Endothelial cell of umbilical vein (primary cell): ENCODE measurements around the gene AP4B1. TPM values are rescaled to one million over a fixed set of nuclear protein-coding genes. Genes with fewer than 3 reads are reported as not detected.

Experiments used
- BruUV-seq: library from RNA; stranded (reverse); fragments of 400-500 nt; replicated peaks from 2 replicates; lab custom pipeline; 2021; lab: Mats Ljungman, UMichigan
- CTCF ChIA-PET: fragments of 300-600, 350-600 bp; sonication (Branson Sonifier 250); formaldehyde crosslinking; loops from one replicate; lab custom pipeline; 2021; ENCODE audit warnings: antibody characterized with exemption, inconsistent platforms; lab: Charles Lee
- POLR2A ChIA-PET: fragments of 300-600, 350-600 bp; sonication (Branson Sonifier 250); formaldehyde crosslinking; loops from one replicate; lab custom pipeline; 2021; ENCODE audit warnings: antibody characterized with exemption, inconsistent platforms; lab: Charles Lee
- DNase-seq: peaks from one replicate; pipeline ENCODE4 v3.0.0-alpha.2; 2011; ENCODE audit warnings: low read depth, low spot score
- FAIRE-seq: peaks from 2 replicates; lab custom pipeline; 2011; peaks lifted over from hg19 to GRCh38; lab: Jason Lieb, UNC
- H2AFZ ChIP-seq: 2 replicates; pipeline ENCODE4 v1.6.0; 2012; ENCODE audit warnings: low read depth, low read length, control low read depth, inconsistent platforms
- H3K27ac ChIP-seq: 2 replicates; pipeline ENCODE4 v1.5.1; 2011; ENCODE audit warnings: low read depth, mild to moderate bottlenecking, control low read depth, low read length, moderate library complexity; ENCODE audit not compliant: insufficient read depth
- H3K27me3 ChIP-seq, 2 experiments: 2 replicates each; pipeline versions ENCODE4 v1.6.0 to v1.6.1; 2011; ENCODE audit warnings: low read length in 2 of 2, mixed read lengths in 1 of 2; ENCODE audit not compliant: control insufficient read depth in 2 of 2, insufficient read depth in 2 of 2
- H3K36me3 ChIP-seq, 2 experiments: 2 replicates in 1 of 2; 3 replicates in 1 of 2; pipeline ENCODE4 v1.5.1; 2011; ENCODE audit warnings: low read length in 2 of 2, mild to moderate bottlenecking in 1 of 2, moderate library complexity in 1 of 2; ENCODE audit not compliant: control insufficient read depth in 2 of 2, insufficient read depth in 2 of 2; ENCODE audit errors: extremely low read depth in 1 of 2
- H3K4me1 ChIP-seq: 3 replicates; pipeline ENCODE4 v1.5.1; 2011; ENCODE audit warnings: mild to moderate bottlenecking, low read length; ENCODE audit not compliant: control insufficient read depth, insufficient read depth; ENCODE audit errors: extremely low read depth
- H3K4me2 ChIP-seq: 2 replicates; pipeline ENCODE4 v1.6.1; 2011; ENCODE audit warnings: low read length, control low read depth, mixed read lengths; ENCODE audit not compliant: insufficient read depth
- H3K4me3 ChIP-seq, 3 experiments: fragments of 200-600 bp in 1 of 3; sonication (generic), shearing (Covaris generic) in 1 of 3; replicated peaks in 1 of 3; 2 replicates each; pipeline ENCODE4 v1.5.1; 2011 to 2016; ENCODE audit warnings: control low read depth in 3 of 3, low read length in 3 of 3, mild to moderate bottlenecking in 2 of 3, inconsistent platforms in 1 of 3, low read depth in 1 of 3, moderate library complexity in 1 of 3; ENCODE audit not compliant: insufficient read depth in 1 of 3
- H3K79me2 ChIP-seq: 2 replicates; pipeline ENCODE4 v1.6.0; 2012; ENCODE audit warnings: low read length, inconsistent platforms; ENCODE audit not compliant: control insufficient read depth, insufficient read depth
- H3K9ac ChIP-seq: replicated peaks from 2 replicates; pipeline ENCODE3; 2011; ENCODE audit warnings: low read length, control low read depth; ENCODE audit not compliant: insufficient read depth; ENCODE audit errors: extremely low read depth
- H3K9me1 ChIP-seq: replicated peaks from 3 replicates; pipeline ENCODE4 v1.6.0; 2011; ENCODE audit warnings: mild to moderate bottlenecking, low read length; ENCODE audit not compliant: control insufficient read depth, insufficient read depth; ENCODE audit errors: extremely low read depth
- H3K9me3 ChIP-seq: replicated peaks from 2 replicates; pipeline ENCODE4 v1.5.1; 2012; ENCODE audit warnings: low read length, inconsistent platforms; ENCODE audit not compliant: control insufficient read depth, insufficient read depth
- H4K20me1 ChIP-seq: replicated peaks from 2 replicates; pipeline ENCODE3; 2011; ENCODE audit warnings: mild to moderate bottlenecking, low read length; ENCODE audit not compliant: control insufficient read depth, insufficient read depth; ENCODE audit errors: extremely low read depth
- EZH2 ChIP-seq: IDR thresholded peaks from 2 replicates; pipeline ENCODE4 v1.6.1; 2012; ENCODE audit warnings: borderline replicate concordance, low read depth, mild to moderate bottlenecking, moderate library complexity, low read length, inconsistent platforms; ENCODE audit not compliant: severe bottlenecking
- FOS ChIP-seq: IDR thresholded peaks from 2 replicates; pipeline ENCODE4 v1.6.1; 2011; ENCODE audit warnings: mild to moderate bottlenecking, low read length, moderate library complexity, borderline replicate concordance; ENCODE audit not compliant: insufficient read depth
- GATA2 ChIP-seq: IDR thresholded peaks from 2 replicates; pipeline ENCODE4 v1.7.0; 2011; ENCODE audit warnings: low read depth, mild to moderate bottlenecking, moderate library complexity, mixed read lengths, low read length; ENCODE audit not compliant: insufficient read length, insufficient read depth
- JUN ChIP-seq: IDR thresholded peaks from 2 replicates; pipeline ENCODE4 v1.6.1; 2011; ENCODE audit warnings: borderline replicate concordance, low read depth; ENCODE audit not compliant: insufficient read length, insufficient read depth
- MYC ChIP-seq: IDR thresholded peaks from one replicate; pipeline ENCODE4 v1.6.1; 2011; ENCODE audit warnings: mild to moderate bottlenecking, low read depth, low read length
- POLR2A ChIP-seq: IDR thresholded peaks from 2 replicates; pipeline ENCODE4 v1.6.1; 2012; ENCODE audit warnings: low read depth, mild to moderate bottlenecking, control low read depth, low read length
- POLR2AphosphoS5 ChIP-seq: IDR thresholded peaks from 2 replicates; pipeline ENCODE4 v1.6.1; 2012; ENCODE audit warnings: low read depth, mild to moderate bottlenecking, control low read depth, low read length, moderate library complexity; ENCODE audit not compliant: insufficient read depth
- dilution Hi-C: fragments of 300-500 bp; cut with MboI; formaldehyde crosslinking; loops from one replicate; pipeline ENCODE4 v1.15.0; 2019; ENCODE audit warnings: low sequenced_read_pairs; ENCODE audit not compliant: extremely low pct_ligation_motif_present
- intact Hi-C: fragments of 100-400 bp; cut with micrococcal nuclease; formaldehyde crosslinking; loops from one replicate; pipeline ENCODE4 v1.10.0; 2022
- polyA plus RNA-seq, 4 experiments: library from polyadenylated mRNA; depleted of rRNA in 3 of 4; stranded (reverse) in 3 of 4; unstranded in 1 of 4; fragments of >200 nt; gene quantifications; 2 replicates each; pipeline versions ENCODE4 v1.2.1 to v1.2.3, GENCODE V29; 2011 to 2012; ENCODE audit warnings: missing spikeins in 1 of 4
- total RNA-seq: library from RNA; stranded (reverse); gene quantifications from 2 replicates; pipeline ENCODE4 v1.2.3, GENCODE V29; 2021
- TF ChIP-seq, protein P1 (sequence below), 2 donors: IDR thresholded peaks; 1 replicate in 1 of 2; 2 replicates in 1 of 2; pipeline ENCODE4 v1.5.1; 2011; ENCODE audit warnings: low read length in 2 of 2, mild to moderate bottlenecking in 2 of 2, moderate library complexity in 2 of 2, control low read depth in 1 of 2, inconsistent platforms in 1 of 2, low read depth in 1 of 2; ENCODE audit not compliant: insufficient read depth in 1 of 2; ENCODE audit errors: extremely low read depth in 1 of 2
- TF ChIP-seq, protein P2 (sequence below): IDR thresholded peaks from 2 replicates; pipeline ENCODE4 v1.6.1; 2011; ENCODE audit not compliant: insufficient read depth, insufficient read length

The AP4B1 gene
- total and polyA plus RNA-seq, 2 donors (not counting 3 experiments of a cell fraction or from before 2014, with no cell fraction given), result 21.9 to 33.0 TPM

GRCh38 chr1:113913887-113914664 lies 9.5 kb upstream of the AP4B1 start:
- peaks cover 2 to 4% of the 10 kb centered on the region in 2 experiments for H3K36me3 ChIP-seq
- DNase-seq (no peak), FAIRE-seq (no peak)
- POLR2A ChIA-PET, result no interaction called here
- H3K4me3 ChIP-seq, result no peak overlapping the region
- H3K4me2 ChIP-seq, result no peak overlapping the region
- CTCF ChIA-PET, result interaction anchor here (1.1 kb wide), 1 partner anchor 16 kb away, joined by 7 read pairs; no protein-coding TSS in a partner anchor
- no peaks in the 10 kb centered on the region for H3K79me2 ChIP-seq
- intact Hi-C loops (no loop called here), dilution Hi-C loops (no loop called here)
- no peaks in the 10 kb centered on the region for H3K9me1 ChIP-seq
- H3K27me3 ChIP-seq, result peaks cover 0 to 2% of the 10 kb centered on the region in 2 experiments
- no peaks in the 10 kb centered on the region for H3K4me1 ChIP-seq
- TF ChIP-seq FOS, result no peak
- TF ChIP-seq JUN, result no peak
- TF ChIP-seq, protein P1, sequence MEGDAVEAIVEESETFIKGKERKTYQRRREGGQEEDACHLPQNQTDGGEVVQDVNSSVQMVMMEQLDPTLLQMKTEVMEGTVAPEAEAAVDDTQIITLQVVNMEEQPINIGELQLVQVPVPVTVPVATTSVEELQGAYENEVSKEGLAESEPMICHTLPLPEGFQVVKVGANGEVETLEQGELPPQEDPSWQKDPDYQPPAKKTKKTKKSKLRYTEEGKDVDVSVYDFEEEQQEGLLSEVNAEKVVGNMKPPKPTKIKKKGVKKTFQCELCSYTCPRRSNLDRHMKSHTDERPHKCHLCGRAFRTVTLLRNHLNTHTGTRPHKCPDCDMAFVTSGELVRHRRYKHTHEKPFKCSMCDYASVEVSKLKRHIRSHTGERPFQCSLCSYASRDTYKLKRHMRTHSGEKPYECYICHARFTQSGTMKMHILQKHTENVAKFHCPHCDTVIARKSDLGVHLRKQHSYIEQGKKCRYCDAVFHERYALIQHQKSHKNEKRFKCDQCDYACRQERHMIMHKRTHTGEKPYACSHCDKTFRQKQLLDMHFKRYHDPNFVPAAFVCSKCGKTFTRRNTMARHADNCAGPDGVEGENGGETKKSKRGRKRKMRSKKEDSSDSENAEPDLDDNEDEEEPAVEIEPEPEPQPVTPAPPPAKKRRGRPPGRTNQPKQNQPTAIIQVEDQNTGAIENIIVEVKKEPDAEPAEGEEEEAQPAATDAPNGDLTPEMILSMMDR (IDR thresholded peaks at IDR 0.05; ENCODE audit: extremely low read depth in 1 of 2, insufficient read depth in 1 of 2, low read depth in 1 of 2, low read length in 2 of 2), result no peak
- no peak for TF ChIP-seq POLR2A
- no peak for TF ChIP-seq GATA2
- TF ChIP-seq, protein P2, sequence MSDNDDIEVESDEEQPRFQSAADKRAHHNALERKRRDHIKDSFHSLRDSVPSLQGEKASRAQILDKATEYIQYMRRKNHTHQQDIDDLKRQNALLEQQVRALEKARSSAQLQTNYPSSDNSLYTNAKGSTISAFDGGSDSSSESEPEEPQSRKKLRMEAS, result no peak
- TF ChIP-seq EZH2, result no peak
- TF ChIP-seq MYC, result no peak
- no peak for TF ChIP-seq POLR2AphosphoS5
- BruUV-seq, result no TSS peak
- H4K20me1 ChIP-seq, result no peaks in the 10 kb centered on the region
- no peaks in the 10 kb centered on the region for H3K9me3 ChIP-seq
- H3K27ac ChIP-seq, result no peak overlapping the region
- H3K9ac ChIP-seq, result no peak overlapping the region
- H2AFZ ChIP-seq, result no peak overlapping the region
